Astrocyte (in vitro differentiated cells and primary cell): ENCODE measurements around the gene KCNQ5.

Experiments used
- EZH2 ChIP-seq: IDR thresholded peaks from 2 replicates; pipeline ENCODE4 v1.6.1; 2012; ENCODE audit warnings: mild to moderate bottlenecking, low read length, inconsistent platforms; ENCODE audit not compliant: insufficient read depth
- TF ChIP-seq, protein P1 (sequence below): IDR thresholded peaks from 2 replicates; pipeline ENCODE4 v1.5.1; 2011; ENCODE audit warnings: low read depth, mild to moderate bottlenecking, inconsistent platforms, low read length, moderate library complexity; ENCODE audit not compliant: insufficient read depth

DNA sequence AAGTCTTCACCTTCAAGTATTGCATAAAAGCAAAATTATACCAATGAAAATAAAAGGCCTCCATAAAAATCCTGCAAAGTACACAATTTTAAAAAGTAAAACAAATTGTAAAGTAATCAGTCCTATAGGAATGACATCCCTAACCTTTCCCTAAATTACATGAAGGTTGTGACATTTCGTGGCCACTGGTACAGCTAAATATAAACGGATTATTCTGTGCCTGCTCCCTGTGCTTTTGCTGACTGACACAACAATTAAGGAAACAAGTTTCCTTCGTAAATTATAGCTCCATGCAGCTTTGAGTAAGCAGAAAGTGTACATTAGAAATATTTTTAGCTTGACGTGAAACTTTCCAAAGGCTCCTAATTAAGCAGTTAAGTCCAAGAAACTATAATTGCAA is 222.8 kb downstream of the KCNQ5 start:
- TF ChIP-seq, protein P1, sequence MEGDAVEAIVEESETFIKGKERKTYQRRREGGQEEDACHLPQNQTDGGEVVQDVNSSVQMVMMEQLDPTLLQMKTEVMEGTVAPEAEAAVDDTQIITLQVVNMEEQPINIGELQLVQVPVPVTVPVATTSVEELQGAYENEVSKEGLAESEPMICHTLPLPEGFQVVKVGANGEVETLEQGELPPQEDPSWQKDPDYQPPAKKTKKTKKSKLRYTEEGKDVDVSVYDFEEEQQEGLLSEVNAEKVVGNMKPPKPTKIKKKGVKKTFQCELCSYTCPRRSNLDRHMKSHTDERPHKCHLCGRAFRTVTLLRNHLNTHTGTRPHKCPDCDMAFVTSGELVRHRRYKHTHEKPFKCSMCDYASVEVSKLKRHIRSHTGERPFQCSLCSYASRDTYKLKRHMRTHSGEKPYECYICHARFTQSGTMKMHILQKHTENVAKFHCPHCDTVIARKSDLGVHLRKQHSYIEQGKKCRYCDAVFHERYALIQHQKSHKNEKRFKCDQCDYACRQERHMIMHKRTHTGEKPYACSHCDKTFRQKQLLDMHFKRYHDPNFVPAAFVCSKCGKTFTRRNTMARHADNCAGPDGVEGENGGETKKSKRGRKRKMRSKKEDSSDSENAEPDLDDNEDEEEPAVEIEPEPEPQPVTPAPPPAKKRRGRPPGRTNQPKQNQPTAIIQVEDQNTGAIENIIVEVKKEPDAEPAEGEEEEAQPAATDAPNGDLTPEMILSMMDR, result no peak
- TF ChIP-seq EZH2, result no peak
